Skeletal muscle tissue (tissue), 4 donors: ENCODE data around the gene SHKBP1. TPM values are rescaled to one million over a fixed set of nuclear protein-coding genes. Genes with fewer than 3 reads are reported as not detected.
"Not testable (repeated sequence)": the region's sequence is repeated elsewhere in the genome, so short reads cannot be mapped to it uniquely, and the experiment has no call there.

Experiments
- H3K27ac ChIP-seq: one replicate; pipeline ENCODE4 v1.7.0; 2013; ENCODE audit warnings: mild to moderate bottlenecking, low read depth, low read length, inconsistent platforms
- H3K27me3 ChIP-seq, 3 donors: one replicate each; pipeline ENCODE4 v1.7.0; 2013; ENCODE audit warnings: low read length in 3 of 3; ENCODE audit not compliant: control insufficient read depth in 3 of 3, insufficient read depth in 3 of 3
- H3K36me3 ChIP-seq, 3 donors: one replicate each; pipeline ENCODE4 v1.7.0; 2013; ENCODE audit warnings: low read length in 3 of 3; ENCODE audit not compliant: control insufficient read depth in 3 of 3, insufficient read depth in 3 of 3
- H3K4me1 ChIP-seq, 3 donors: one replicate each; pipeline ENCODE4 v1.7.0; 2013; ENCODE audit warnings: low read length in 3 of 3, mild to moderate bottlenecking in 3 of 3; ENCODE audit not compliant: control insufficient read depth in 3 of 3, insufficient read depth in 3 of 3
- H3K4me3 ChIP-seq, 3 donors: one replicate each; pipeline ENCODE4 v1.7.0; 2013; ENCODE audit warnings: low read length in 3 of 3
- H3K9ac ChIP-seq, 3 donors: one replicate each; pipeline ENCODE4 v1.7.0; 2013; ENCODE audit warnings: low read length in 3 of 3, mild to moderate bottlenecking in 3 of 3, moderate library complexity in 2 of 3, low read depth in 1 of 3
- H3K9me3 ChIP-seq, 3 donors: one replicate each; pipeline ENCODE4 v1.7.0; 2013; ENCODE audit warnings: low read length in 3 of 3; ENCODE audit not compliant: control insufficient read depth in 3 of 3
- total RNA-seq: library from RNA; depleted of rRNA; stranded (reverse); fragments of >200 nt; gene quantifications from one replicate; pipeline ENCODE4 v1.2.3, GENCODE V29; 2014
- donor health status: Osteomylitis.

SHKBP1 gene
- total RNA-seq, 1 donor from 2014 or later, result 6.3 TPM

- Histone ChIP-seq H3K27me3 (peaks cover 11 to 31% (median 15%) of the 10 kb centered on the region in 3 donors), H3K27ac (no peak overlapping the region), H3K9ac (no peak overlapping the region), H3K4me3 (no peak overlapping the region), H3K9me3 (no peaks in the 10 kb centered on the region), H3K36me3 (no peaks in the 10 kb centered on the region), H3K4me1 (no peaks in the 10 kb centered on the region)
Observed at GRCh38 chr19:40555978-40556689, 20.5 kb upstream of the SHKBP1 start.

- H3K4me3 ChIP-seq, result no peak overlapping the region
- no peak overlapping the region for H3K27ac ChIP-seq
- H3K36me3 ChIP-seq, result no peaks in the 10 kb centered on the region
- H3K9ac ChIP-seq, result no peak overlapping the region
- peaks cover 14 to 30% (median 15%) of the 10 kb centered on the region in 3 donors for H3K27me3 ChIP-seq
- H3K4me1 ChIP-seq, result no peaks in the 10 kb centered on the region
- no peaks in the 10 kb centered on the region for H3K9me3 ChIP-seq
Observed at GRCh38 chr19:40556953-40557530, 19.6 kb upstream of the SHKBP1 start.

GRCh38 chr19:40559394-40559793 is 17.3 kb upstream of the SHKBP1 start:
- no peaks in the 10 kb centered on the region for H3K4me1 ChIP-seq
- no peak overlapping the region for H3K9ac ChIP-seq
- no peak overlapping the region for H3K4me3 ChIP-seq
- H3K27ac ChIP-seq, result no peak overlapping the region
- no peaks in the 10 kb centered on the region for H3K36me3 ChIP-seq
- H3K9me3 ChIP-seq, result no peaks in the 10 kb centered on the region
- H3K27me3 ChIP-seq, result peaks cover 3 to 20% (median 16%) of the 10 kb centered on the region in 3 donors

- no peaks in the 10 kb centered on the region for H3K36me3 ChIP-seq
- H3K27ac ChIP-seq, result no peak overlapping the region
- no peak overlapping the region for H3K4me3 ChIP-seq
- H3K9me3 ChIP-seq, result no peaks in the 10 kb centered on the region
- no peaks in the 10 kb centered on the region for H3K4me1 ChIP-seq
- peaks cover 4 to 19% (median 14%) of the 10 kb centered on the region in 3 donors for H3K27me3 ChIP-seq
- H3K9ac ChIP-seq, result no peak overlapping the region
Observed at GRCh38 chr19:40560092-40560507, 16.6 kb upstream of the SHKBP1 start.

- Histone ChIP-seq H3K27ac (no peak overlapping the region), H3K9ac (no peak overlapping the region), H3K27me3 (peaks cover 13 to 33% (median 31%) of the 10 kb centered on the region in 3 donors), H3K9me3 (no peaks in the 10 kb centered on the region), H3K36me3 (no peaks in the 10 kb centered on the region), H3K4me3 (no peak overlapping the region), H3K4me1 (peaks cover 0 to 1% (median 0%) of the 10 kb centered on the region in 3 donors)
Observed at GRCh38 chr19:40561947-40562346, 14.7 kb upstream of the SHKBP1 start.

- peaks cover 21 to 46% (median 42%) of the 10 kb centered on the region in 3 donors for H3K27me3 ChIP-seq
Observed at GRCh38 chr19:40564535-40564934, 12.1 kb upstream of the SHKBP1 start.

GRCh38 chr19:40565355-40565754 is 11.3 kb upstream of the SHKBP1 start:
- no peak overlapping the region for H3K9ac ChIP-seq
- no peak overlapping the region for H3K27ac ChIP-seq
- peaks cover 21 to 42% (median 41%) of the 10 kb centered on the region in 3 donors for H3K27me3 ChIP-seq
- no peaks in the 10 kb centered on the region for H3K36me3 ChIP-seq
- H3K4me3 ChIP-seq, result no peak overlapping the region
- no peaks in the 10 kb centered on the region for H3K9me3 ChIP-seq
- peaks cover 6 to 8% (median 6%) of the 10 kb centered on the region in 3 donors for H3K4me1 ChIP-seq

More at GRCh38 chr19:40564535-40564934, 12.1 kb upstream of the SHKBP1 start:
- not testable (repeated sequence) for H3K4me1 ChIP-seq, H3K9ac ChIP-seq, H3K4me3 ChIP-seq, H3K27ac ChIP-seq, H3K9me3 ChIP-seq, H3K36me3 ChIP-seq

GRCh38 chr19:40565910-40566495 is 10.7 kb upstream of the SHKBP1 start:
- H3K27ac ChIP-seq, result no peak overlapping the region
- H3K36me3 ChIP-seq, result no peaks in the 10 kb centered on the region
- peaks cover 6 to 8% (median 6%) of the 10 kb centered on the region in 3 donors for H3K4me1 ChIP-seq
- H3K27me3 ChIP-seq, result peaks cover 21 to 41% (median 37%) of the 10 kb centered on the region in 3 donors
- no peak overlapping the region for H3K4me3 ChIP-seq
- H3K9ac ChIP-seq, result no peak overlapping the region
- H3K9me3 ChIP-seq, result no peaks in the 10 kb centered on the region

GRCh38 chr19:40567040-40567749 is 9.5 kb upstream of the SHKBP1 start:
- peak overlapping the region in 1 of 3 donors; percentile 20 for H3K4me3 ChIP-seq

More at GRCh38 chr19:40567040-40567749, 9.5 kb upstream of the SHKBP1 start:
- Histone ChIP-seq H3K9me3 (no peaks in the 10 kb centered on the region), H3K9ac (peak overlapping the region in 1 of 3 donors; percentile 50), H3K36me3 (no peaks in the 10 kb centered on the region), H3K27ac (no peak overlapping the region), H3K4me1 (peaks cover 6 to 8% (median 6%) of the 10 kb centered on the region in 3 donors), H3K27me3 (peaks cover 21 to 41% (median 34%) of the 10 kb centered on the region in 3 donors)
